Heart right ventricle (tissue), 16 donors: ENCODE measurements around the gene AUP1. TPM values are rescaled to one million over a fixed set of nuclear protein-coding genes. Genes with fewer than 3 reads are reported as not detected.

Source experiments
- ATAC-seq, 8 donors: fragments of 200-7000 bp; cut with Tn5 transposase; one replicate each; pipeline ENCODE4 v1.9.1; 2020; ENCODE audit warnings: mild to moderate bottlenecking in 8 of 8, moderate library complexity in 8 of 8, moderate number of reproducible peaks in 1 of 8
- DNase-seq, 2 donors: peaks; one replicate each; pipeline ENCODE4 v3.0.0-alpha.2; 2020
- H3K27ac ChIP-seq, 10 donors: fragments of 200-600 bp; sonication (generic) in 2 of 10; one replicate each; pipeline versions ENCODE4 v1.5.0 to v1.8.0; 2020 to 2022; ENCODE audit warnings: mild to moderate bottlenecking in 3 of 10
- H3K27me3 ChIP-seq, 7 donors: fragments of 200-600 bp; one replicate each; pipeline ENCODE4 v1.8.0; 2021 to 2022; ENCODE audit warnings: mild to moderate bottlenecking in 2 of 7
- H3K36me3 ChIP-seq, 9 donors: fragments of 200-600 bp; sonication (generic) in 1 of 9; one replicate each; pipeline versions ENCODE4 v1.5.0 to v1.8.0; 2020 to 2022; ENCODE audit warnings: mild to moderate bottlenecking in 2 of 9
- H3K4me1 ChIP-seq, 9 donors: fragments of 200-600 bp; sonication (generic) in 1 of 9; one replicate each; pipeline versions ENCODE4 v1.5.0 to v1.8.0; 2020 to 2022; ENCODE audit warnings: mild to moderate bottlenecking in 4 of 9
- H3K4me3 ChIP-seq, 10 donors: fragments of 200-600 bp; sonication (generic) in 2 of 10; one replicate each; pipeline versions ENCODE4 v1.5.0 to v1.8.0; 2020 to 2022; ENCODE audit warnings: mild to moderate bottlenecking in 7 of 10, moderate library complexity in 2 of 10
- H3K9me3 ChIP-seq, 11 donors: fragments of 200-600 bp in 10 of 11; sonication (generic) in 2 of 11; one replicate each; pipeline versions ENCODE4 v1.5.0 to v1.8.0; 2013 to 2022; ENCODE audit warnings: mild to moderate bottlenecking in 2 of 11, control low read depth in 1 of 11, moderate library complexity in 1 of 11
- WGBS, 2 donors: extraction: QIAGEN DNeasy Blood & Tissue Kit; methylation state at CpG; one replicate each; pipeline ENCODE4 v1.1.7; 2013; ENCODE audit warnings: inconsistent platforms in 1 of 2; 5-methylcytosine and 5-hydroxymethylcytosine counted together
- intact Hi-C, 10 donors: fragments of 100-400 bp; cut with DNase I; formaldehyde crosslinking; loops; one replicate each; pipeline versions ENCODE4 v1.11.1 to v1.14.2; 2022
- polyA plus RNA-seq, 2 donors: library from polyadenylated mRNA; stranded (reverse); fragments of 200-250 nt; gene quantifications; one replicate each; pipeline ENCODE4 v1.2.3, GENCODE V29; 2013
- total RNA-seq, 10 donors: library from RNA; stranded (reverse); fragmentation: NEBNext Ultra II Directional in 3 of 10; extraction: Animal tissue kit (Norgen Biotek cat#: 25700) in 3 of 10; gene quantifications; one replicate each; pipeline versions ENCODE4 v1.2.1 to v1.2.4, GENCODE V29; 2021 to 2023
- TF ChIP-seq, protein P1 (sequence below), 9 donors: fragments of 200-600 bp; sonication (generic) in 2 of 9; IDR thresholded peaks; one replicate each; pipeline versions ENCODE4 v1.5.0 to v1.8.0; 2021 to 2022; ENCODE audit warnings: antibody characterized with exemption in 9 of 9, mild to moderate bottlenecking in 5 of 9, moderate library complexity in 1 of 9
- donor health status: Arrhythmogenic right ventricular cardiomyopathy.
- donor health status: ischemic (EF 13 %, LVEDD 7.1; RV severe dilation, severe dysfunction).
- donor health status: healthy with polysubstance abuse.
- donor health status: DM: no; HTN: yes; CAD: no.
- donor health status: DM: no; HTN: no; CAD: no.
- donor health status: ischemic (EF 25% LVEDD 6.9; RV normal size, moderate dysfunction).
- donor health status: ischemic (EF 25% LVEDD 5.7; RV mildly dilated, moderate dysfunction).
- donor health status: healthy.
- donor health status: DM: yes; HTN: yes; CAD: no.
- donor health status: Ischemic cardiomyopathy.
- donor health status: ischemic (EF 35%, LVEDD 5.7; RV mildly dilated, moderate dysfunction).
- donor health status: nonischemic (EF 11% LVEDD 7.7; RV severe dilation, severe dysfunction).
- donor health status: DM: yes; HTN: yes; CAD: no.
- donor health status: PGD.
- donor health status: ischemic (EF 29% LVEDD 5.4; RV normal size, mild dysfunction).
- donor health status: nonischemic (EF 23%, LVEDD 6.1; RV moderate dilation, normal function).

Gene AUP1
- total and polyA plus RNA-seq, 12 donors: 31.4 to 163 (median 42.9) TPM

DNA sequence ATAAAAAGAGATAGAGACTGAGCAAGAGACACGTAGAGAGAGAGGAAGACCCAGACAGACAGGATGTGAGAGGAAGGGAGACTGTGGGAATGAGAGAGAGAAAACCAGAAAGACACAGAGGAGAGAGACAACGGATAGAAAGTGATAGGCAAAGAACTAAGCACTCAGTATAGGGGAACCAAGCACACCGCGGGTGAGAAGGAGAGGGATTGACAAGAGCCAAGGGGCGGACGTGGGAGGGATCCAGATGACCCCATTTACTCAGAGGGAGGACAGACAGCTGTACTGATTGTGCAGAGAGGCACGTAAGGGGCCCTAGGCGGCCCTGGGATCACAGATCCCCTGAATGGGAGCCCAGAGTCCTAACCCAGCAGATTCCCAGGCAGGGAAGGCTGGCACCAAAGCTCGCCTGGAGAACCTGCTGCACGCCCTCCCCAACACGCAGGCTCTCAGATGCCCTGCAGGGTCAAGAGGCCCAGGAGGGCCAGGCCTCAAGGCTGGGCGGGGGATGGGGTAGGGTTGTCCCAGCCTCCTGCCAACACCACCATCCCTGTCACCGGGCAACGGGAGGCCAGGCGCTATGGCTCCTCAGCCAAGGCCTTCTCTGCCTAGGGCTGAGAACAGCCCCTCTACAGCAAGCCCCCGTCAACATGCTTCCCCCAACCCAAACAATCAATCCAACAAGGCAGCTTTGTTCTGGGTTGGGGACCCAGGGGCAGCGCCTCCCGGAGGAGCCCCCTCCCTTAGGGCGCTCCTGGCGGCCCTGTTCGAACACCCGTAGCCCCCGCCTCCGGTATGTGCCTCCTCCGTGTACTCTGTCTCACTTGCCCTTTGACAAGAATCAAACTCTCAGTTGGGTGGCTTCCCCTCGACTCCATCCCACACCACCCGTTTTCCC is 23.7 kb upstream of the AUP1 start:
- Histone ChIP-seq H3K4me3 (peak overlapping the region; percentile 40 to 83 (median 76)), H3K9me3 (no peaks in the 10 kb centered on the region), H3K27ac (peak overlapping the region; percentile 43 to 91 (median 89)), H3K27me3 (peaks cover 0 to 15% (median 0%) of the 10 kb centered on the region in 7 donors), H3K36me3 (peaks cover 0 to 11% (median 0%) of the 10 kb centered on the region in 9 donors), H3K4me1 (peaks cover 12 to 52% (median 26%) of the 10 kb centered on the region in 9 donors)
- ATAC-seq (peak in 1 of 8 donors; percentile 1), DNase-seq (no peak)
- WGBS, 2 donors: 49 to 52% methylated on average over 27 of the region's 27 CpGs
- intact Hi-C loops: loop anchor here in 1 of 10 donors (2.0 kb wide), 1 partner anchor 22 kb away; no protein-coding TSS in a partner anchor
- TF ChIP-seq, protein P1, sequence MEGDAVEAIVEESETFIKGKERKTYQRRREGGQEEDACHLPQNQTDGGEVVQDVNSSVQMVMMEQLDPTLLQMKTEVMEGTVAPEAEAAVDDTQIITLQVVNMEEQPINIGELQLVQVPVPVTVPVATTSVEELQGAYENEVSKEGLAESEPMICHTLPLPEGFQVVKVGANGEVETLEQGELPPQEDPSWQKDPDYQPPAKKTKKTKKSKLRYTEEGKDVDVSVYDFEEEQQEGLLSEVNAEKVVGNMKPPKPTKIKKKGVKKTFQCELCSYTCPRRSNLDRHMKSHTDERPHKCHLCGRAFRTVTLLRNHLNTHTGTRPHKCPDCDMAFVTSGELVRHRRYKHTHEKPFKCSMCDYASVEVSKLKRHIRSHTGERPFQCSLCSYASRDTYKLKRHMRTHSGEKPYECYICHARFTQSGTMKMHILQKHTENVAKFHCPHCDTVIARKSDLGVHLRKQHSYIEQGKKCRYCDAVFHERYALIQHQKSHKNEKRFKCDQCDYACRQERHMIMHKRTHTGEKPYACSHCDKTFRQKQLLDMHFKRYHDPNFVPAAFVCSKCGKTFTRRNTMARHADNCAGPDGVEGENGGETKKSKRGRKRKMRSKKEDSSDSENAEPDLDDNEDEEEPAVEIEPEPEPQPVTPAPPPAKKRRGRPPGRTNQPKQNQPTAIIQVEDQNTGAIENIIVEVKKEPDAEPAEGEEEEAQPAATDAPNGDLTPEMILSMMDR (IDR thresholded peaks at IDR 0.05): no peak

DNA sequence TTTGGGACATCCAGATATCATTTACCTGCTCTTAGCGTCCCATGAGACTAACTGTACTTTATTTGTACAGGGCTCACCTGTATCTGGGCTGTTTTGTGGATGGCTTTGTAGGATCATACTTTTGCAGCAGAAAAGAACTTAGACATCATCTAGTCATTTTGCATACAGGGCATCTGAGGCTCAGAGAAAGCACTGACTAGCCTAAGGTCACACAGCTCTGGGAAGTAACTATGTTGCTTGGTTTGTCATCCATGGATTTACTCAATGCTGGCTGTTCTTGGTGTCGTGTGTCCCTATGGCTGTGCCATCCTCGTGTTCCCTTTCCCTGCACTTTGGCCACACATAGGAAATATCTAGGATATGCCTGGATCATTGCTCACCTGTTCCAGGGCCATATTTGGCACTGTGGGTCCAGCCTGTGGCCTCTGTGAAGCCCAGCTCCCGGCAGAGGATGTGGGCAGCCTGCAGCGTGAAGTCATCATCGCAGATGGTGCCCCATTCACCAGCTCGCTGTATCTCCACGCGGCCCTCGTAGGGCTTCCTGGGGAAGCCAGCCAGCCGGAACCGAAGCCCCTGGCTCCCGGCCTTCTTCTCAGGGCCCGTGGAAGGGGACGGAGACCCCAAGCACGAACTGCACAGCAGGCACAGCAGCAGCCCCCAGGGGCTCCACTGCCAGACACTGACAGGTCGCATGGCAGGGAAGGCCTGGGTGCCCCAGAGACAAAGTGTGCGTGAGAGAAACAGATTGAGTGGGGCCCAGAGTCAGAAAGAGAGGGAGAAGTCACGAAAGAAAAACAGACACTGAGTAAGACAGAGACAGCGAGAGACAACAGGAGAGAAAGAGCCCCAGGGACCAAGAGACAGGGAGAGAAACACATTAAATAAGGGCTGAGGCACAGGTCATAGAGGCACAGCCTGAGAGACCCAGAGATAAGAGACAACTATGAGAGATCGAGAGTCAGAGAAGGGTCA is 22.7 kb upstream of the AUP1 start:
- Histone ChIP-seq H3K27me3 (peaks cover 0 to 19% (median 0%) of the 10 kb centered on the region in 7 donors), H3K9me3 (no peaks in the 10 kb centered on the region), H3K4me3 (peak overlapping the region in 7 of 10 donors; percentile 67 to 83 (median 79)), H3K27ac (peak overlapping the region in 6 of 10 donors; percentile 81 to 91 (median 90)), H3K36me3 (peaks cover 0 to 11% (median 0%) of the 10 kb centered on the region in 9 donors), H3K4me1 (peaks cover 12 to 54% (median 30%) of the 10 kb centered on the region in 9 donors)
- intact Hi-C loops: loop anchor here in 1 of 10 donors (2.0 kb wide), 1 partner anchor 21 kb away; no protein-coding TSS in a partner anchor
- 68 to 71% methylated on average over 21 of the region's 21 CpGs for WGBS, 2 donors
- DNase-seq (no peak), ATAC-seq (no peak)
- TF ChIP-seq, protein P1 (IDR thresholded peaks at IDR 0.05): no peak

DNA sequence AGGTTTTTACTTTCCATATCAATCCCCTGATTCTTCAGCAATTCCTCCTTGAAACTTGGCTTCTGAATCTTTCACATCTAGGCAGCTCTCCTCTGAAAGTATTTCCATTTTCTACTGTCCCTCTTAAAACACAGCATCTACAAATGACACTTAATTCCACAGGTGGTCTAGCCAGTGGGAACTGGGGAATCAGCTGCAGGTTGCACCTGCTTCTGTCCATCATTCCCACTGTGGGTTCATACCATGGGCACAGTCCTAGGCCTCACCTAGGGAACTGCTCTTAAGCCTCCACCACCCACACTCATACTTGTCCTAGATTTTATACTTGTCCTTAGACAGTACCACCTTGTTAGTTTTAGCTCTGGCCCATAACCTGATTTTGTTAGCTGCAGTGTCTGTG is 22.0 kb upstream of the AUP1 start:
- Histone ChIP-seq H3K36me3 (peaks cover 0 to 6% (median 0%) of the 10 kb centered on the region in 9 donors), H3K4me3 (no peak overlapping the region), H3K27me3 (peaks cover 0 to 19% (median 0%) of the 10 kb centered on the region in 7 donors), H3K9me3 (no peaks in the 10 kb centered on the region), H3K4me1 (peaks cover 12 to 52% (median 30%) of the 10 kb centered on the region in 9 donors), H3K27ac (no peak overlapping the region)
- DNase-seq: no peak
- TF ChIP-seq, protein P1 (IDR thresholded peaks at IDR 0.05): no peak
- intact Hi-C loops: no loop called here
- no peak for ATAC-seq

DNA sequence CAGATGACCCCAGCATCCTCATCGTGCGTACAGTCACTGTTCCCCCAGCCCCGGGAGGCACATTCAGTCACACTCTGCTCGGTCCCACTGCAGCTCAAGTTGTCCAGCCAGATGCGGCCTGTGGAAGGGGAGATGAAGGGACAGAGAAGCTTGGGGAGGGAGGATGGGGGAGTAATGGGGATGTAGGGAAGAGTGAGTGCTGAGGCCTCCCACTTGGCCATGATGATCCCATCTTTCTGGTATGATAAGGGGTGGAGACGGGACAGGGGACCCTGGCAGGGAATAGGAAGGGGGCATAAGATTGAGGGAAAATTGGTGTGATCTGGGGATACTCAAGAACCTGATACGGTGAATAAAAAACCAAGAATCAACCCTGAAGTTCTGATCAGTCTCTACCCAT is 20.7 kb upstream of the AUP1 start:
- Histone ChIP-seq H3K36me3 (no peaks in the 10 kb centered on the region), H3K4me1 (peaks cover 10 to 39% (median 24%) of the 10 kb centered on the region in 9 donors), H3K9me3 (no peaks in the 10 kb centered on the region), H3K4me3 (no peak overlapping the region), H3K27ac (no peak overlapping the region), H3K27me3 (peaks cover 0 to 19% (median 0%) of the 10 kb centered on the region in 7 donors)
- 71 to 85% methylated on average over 7 of the region's 7 CpGs for WGBS, 2 donors
- intact Hi-C loops: no loop called here
- DNase-seq (no peak), ATAC-seq (no peak)
- TF ChIP-seq, protein P1 (IDR thresholded peaks at IDR 0.05): no peak
